H1 (cell line): ENCODE data around the gene HDLBP. TPM values are rescaled to one million over a fixed set of nuclear protein-coding genes. Genes with fewer than 3 reads are reported as not detected.

Source experiments
- CTCF ChIA-PET: fragments of 300-600 bp; sonication (Branson Sonifier 250); formaldehyde crosslinking; loops from one replicate; lab custom pipeline; 2021; ENCODE audit not compliant: partially characterized antibody; lab: Charles Lee
- POLR2A ChIA-PET: fragments of 300-600 bp; sonication (Branson Sonifier 250); formaldehyde crosslinking; loops from one replicate; lab custom pipeline; 2021; ENCODE audit warnings: inconsistent platforms; ENCODE audit not compliant: partially characterized antibody; lab: Charles Lee
- DNase-seq, 2 experiments: peaks; one replicate each; pipeline versions ENCODE4 v3.0.0 to v3.0.0-alpha.2; 2010 to 2022; ENCODE audit warnings: low spot score in 2 of 2, low read depth in 1 of 2, mixed read lengths in 1 of 2
- FAIRE-seq: peaks from 2 replicates; lab custom pipeline; 2011; peaks lifted over from hg19 to GRCh38; lab: Jason Lieb, UNC
- H2AFZ ChIP-seq: 2 replicates; pipeline ENCODE4 v1.8.1; 2012; ENCODE audit warnings: low read length, inconsistent platforms
- H2AK5ac ChIP-seq: 2 replicates; pipeline ENCODE4 v1.6.1; 2013; ENCODE audit warnings: low read depth, low read length
- H2BK120ac ChIP-seq: replicated peaks from 2 replicates; pipeline ENCODE3; 2013; ENCODE audit warnings: low read depth, low read length, inconsistent platforms
- H2BK12ac ChIP-seq: 2 replicates; pipeline ENCODE4 v1.6.1; 2013; ENCODE audit warnings: low read depth, low read length
- H2BK15ac ChIP-seq: 2 replicates; pipeline ENCODE4 v1.6.1; 2013; ENCODE audit warnings: low read length
- H2BK20ac ChIP-seq: 2 replicates; pipeline ENCODE4 v1.6.1; 2013; ENCODE audit warnings: low read length
- H2BK5ac ChIP-seq: 2 replicates; pipeline ENCODE4 v1.6.1; 2013; ENCODE audit warnings: low read depth, low read length
- H3K14ac ChIP-seq: 2 replicates; pipeline ENCODE4 v1.6.1; 2013; ENCODE audit warnings: inconsistent platforms; ENCODE audit not compliant: insufficient read length
- H3K18ac ChIP-seq: 2 replicates; pipeline ENCODE4 v1.6.1; 2013; ENCODE audit warnings: low read length; ENCODE audit errors: extremely low read depth
- H3K23ac ChIP-seq: 2 replicates; pipeline ENCODE4 v1.6.1; 2013; ENCODE audit warnings: inconsistent platforms; ENCODE audit not compliant: insufficient read length
- H3K23me2 ChIP-seq: 2 replicates; pipeline ENCODE4 v1.6.1; 2013; ENCODE audit warnings: low read depth, low read length
- H3K27ac ChIP-seq: 2 replicates; pipeline ENCODE4 v1.6.1; 2011; ENCODE audit warnings: low read depth, low read length, inconsistent platforms
- H3K27me3 ChIP-seq, 4 experiments: replicated peaks in 1 of 4; 1 replicate in 1 of 4; 2 replicates in 3 of 4; pipeline versions ENCODE4 v1.6.1 to v1.8.1; 2011 to 2013; ENCODE audit warnings: low read length in 3 of 4, mild to moderate bottlenecking in 3 of 4, inconsistent platforms in 2 of 4, mixed read lengths in 2 of 4, moderate library complexity in 1 of 4; ENCODE audit not compliant: control insufficient read depth in 3 of 4, insufficient read depth in 3 of 4; ENCODE audit errors: extremely low read depth in 1 of 4
- H3K36me3 ChIP-seq, 4 experiments: 2 replicates each; pipeline versions ENCODE4 v1.6.1 to v1.8.1; 2011 to 2013; ENCODE audit warnings: mild to moderate bottlenecking in 4 of 4, low read length in 3 of 4, moderate library complexity in 2 of 4, control low read depth in 1 of 4, inconsistent platforms in 1 of 4; ENCODE audit not compliant: insufficient read depth in 4 of 4, control insufficient read depth in 2 of 4
- H3K4ac ChIP-seq: replicated peaks from 2 replicates; pipeline ENCODE3; 2013; ENCODE audit warnings: low read length, low read depth, mixed read lengths, inconsistent platforms; ENCODE audit not compliant: insufficient read length
- H3K4me1 ChIP-seq, 4 experiments: replicated peaks in 1 of 4; 1 replicate in 1 of 4; 2 replicates in 3 of 4; pipeline versions ENCODE4 v1.6.1 to v1.8.1; 2011 to 2013; ENCODE audit warnings: low read length in 3 of 4, inconsistent platforms in 2 of 4, mixed read lengths in 1 of 4; ENCODE audit not compliant: insufficient read depth in 4 of 4, control insufficient read depth in 3 of 4
- H3K4me2 ChIP-seq, 2 experiments: 2 replicates each; pipeline versions ENCODE4 v1.6.1 to v1.8.1; 2011 to 2013; ENCODE audit warnings: low read depth in 2 of 2, low read length in 2 of 2, control low read depth in 1 of 2, inconsistent platforms in 1 of 2, mild to moderate bottlenecking in 1 of 2; ENCODE audit not compliant: insufficient read depth in 1 of 2
- H3K4me3 ChIP-seq, 4 experiments: fragments of 200-600, 300-600 bp in 1 of 4; sonication (generic), shearing (Covaris generic), sonication (Bioruptor Twin) in 1 of 4; 2 replicates each; pipeline versions ENCODE4 v1.5.1 to v1.8.1; 2011 to 2016; ENCODE audit warnings: low read length in 4 of 4, low read depth in 3 of 4, control low read depth in 2 of 4, inconsistent platforms in 2 of 4, mild to moderate bottlenecking in 2 of 4, mixed read lengths in 1 of 4, moderate library complexity in 1 of 4; ENCODE audit not compliant: insufficient read depth in 2 of 4; ENCODE audit errors: extremely low read depth in 1 of 4
- H3K56ac ChIP-seq: replicated peaks from 2 replicates; pipeline ENCODE3; 2013; ENCODE audit warnings: low read depth, mild to moderate bottlenecking, mixed read lengths, low read length, inconsistent platforms; ENCODE audit not compliant: insufficient read length
- H3K79me1 ChIP-seq: 2 replicates; pipeline ENCODE4 v1.6.1; 2013; ENCODE audit warnings: low read depth, low read length, control low read depth
- H3K79me2 ChIP-seq, 2 experiments: 2 replicates each; pipeline versions ENCODE4 v1.6.1 to v1.8.1; 2012 to 2013; ENCODE audit warnings: low read length in 2 of 2, mild to moderate bottlenecking in 2 of 2, inconsistent platforms in 1 of 2; ENCODE audit not compliant: insufficient read depth in 2 of 2, control insufficient read depth in 1 of 2
- H3K9ac ChIP-seq, 4 experiments: replicated peaks in 1 of 4; 1 replicate in 1 of 4; 2 replicates in 3 of 4; pipeline versions ENCODE4 v1.6.1 to v1.8.1; 2011 to 2013; ENCODE audit warnings: low read depth in 3 of 4, low read length in 3 of 4, control low read depth in 2 of 4, mild to moderate bottlenecking in 2 of 4, moderate library complexity in 2 of 4, inconsistent platforms in 1 of 4; ENCODE audit errors: extremely low read depth in 1 of 4
- H3K9me3 ChIP-seq, 2 experiments: 2 replicates each; pipeline versions ENCODE4 v1.6.1 to v1.8.1; 2012 to 2013; ENCODE audit warnings: mild to moderate bottlenecking in 2 of 2, moderate library complexity in 2 of 2, control low read depth in 1 of 2, inconsistent platforms in 1 of 2, low read depth in 1 of 2, low read length in 1 of 2, mixed read lengths in 1 of 2; ENCODE audit not compliant: insufficient read depth in 2 of 2
- H4K20me1 ChIP-seq, 2 experiments: replicated peaks in 1 of 2; 2 replicates each; pipeline versions ENCODE3 to v1.8.1; 2011 to 2013; ENCODE audit warnings: inconsistent platforms in 2 of 2, low read length in 2 of 2, mild to moderate bottlenecking in 1 of 2; ENCODE audit not compliant: insufficient read depth in 2 of 2, control insufficient read depth in 1 of 2
- H4K5ac ChIP-seq: 2 replicates; pipeline ENCODE4 v1.6.1; 2013; ENCODE audit warnings: low read length, low read depth, mixed read lengths, inconsistent platforms; ENCODE audit not compliant: insufficient read length
- H4K8ac ChIP-seq: 2 replicates; pipeline ENCODE4 v1.8.0; 2013; ENCODE audit warnings: mild to moderate bottlenecking, moderate library complexity, low read length, inconsistent platforms; ENCODE audit not compliant: insufficient read depth; ENCODE audit errors: extremely low read depth
- H4K91ac ChIP-seq: replicated peaks from 2 replicates; pipeline ENCODE3; 2013; ENCODE audit warnings: low read length, mixed read lengths, inconsistent platforms; ENCODE audit not compliant: insufficient read length
- GABPA ChIP-seq: IDR thresholded peaks from 2 replicates; pipeline ENCODE4 v1.6.1; 2011; ENCODE audit warnings: mild to moderate bottlenecking, low read length, moderate library complexity, borderline replicate concordance; ENCODE audit not compliant: insufficient read depth
- JUND ChIP-seq: IDR thresholded peaks from 2 replicates; pipeline ENCODE4 v1.6.1; 2011; ENCODE audit warnings: mild to moderate bottlenecking, improper control_type of control experiment, low read length
- KDM4A ChIP-seq: IDR thresholded peaks from one replicate; pipeline ENCODE4 v1.7.1; 2012; ENCODE audit warnings: low read depth, mild to moderate bottlenecking, moderate library complexity, low read length, inconsistent platforms; ENCODE audit not compliant: severe bottlenecking
- SIRT6 ChIP-seq: IDR thresholded peaks from one replicate; pipeline ENCODE4 v1.7.1; 2012; ENCODE audit warnings: low read length, inconsistent platforms
- ZNF274 ChIP-seq: IDR thresholded peaks from 2 replicates; pipeline ENCODE4 v1.7.0; 2012; ENCODE audit warnings: low read length, borderline replicate concordance; ENCODE audit errors: extremely low read depth
- WGBS, 2 experiments: shearing (Covaris generic) in 1 of 2; methylation state at CpG; one replicate each; pipeline versions ENCODE4 v1.1.6 to v1.1.7; 2013 to 2015; ENCODE audit warnings: low lambda C conversion rate in 2 of 2, mixed read lengths in 2 of 2, inconsistent platforms in 1 of 2, low coverage in 1 of 2, missing lambda C conversion rate in 1 of 2; ENCODE audit not compliant: insufficient replicate concordance in 2 of 2, insufficient coverage in 1 of 2, insufficient read length in 1 of 2; ENCODE audit errors: extremely low coverage in 1 of 2, missing lambda C conversion rate in 1 of 2; 5-methylcytosine and 5-hydroxymethylcytosine counted together
- polyA plus RNA-seq, 7 experiments: library from polyadenylated mRNA; depleted of rRNA in 3 of 7; stranded (reverse) in 5 of 7; unstranded in 2 of 7; fragments of >200 nt in 5 of 7; fragments of 200-250 nt in 2 of 7; gene quantifications; 1 replicate in 5 of 7; 2 replicates in 1 of 7; 4 replicates in 1 of 7; pipeline versions ENCODE4 v1.2.1 to v1.2.3, GENCODE V29; 2011 to 2013; ENCODE audit warnings: missing spikeins in 2 of 7, mixed read lengths in 2 of 7
- total RNA-seq: library from RNA; stranded (reverse); fragmentation: NEBNext Ultra II Directional; extraction: Animal tissue kit (Norgen Biotek cat#: 25700); gene quantifications from 2 replicates; pipeline ENCODE4 v1.2.1, GENCODE V29; 2021

Gene HDLBP
- total and polyA plus RNA-seq, 2 of the 8 experiments (the other 6 are each of a cell fraction or from before 2014, with no cell fraction given), result 185 to 360 TPM

- Histone ChIP-seq H3K4ac (no peak overlapping the region), H2AFZ (no peak overlapping the region), H3K18ac (no peak overlapping the region), H3K27ac (no peak overlapping the region), H3K9me3 (no peaks in the 10 kb centered on the region), H3K4me1 (no peaks in the 10 kb centered on the region), H3K4me3 (no peak overlapping the region), H3K56ac (no peak overlapping the region), H3K23me2 (no peaks in the 10 kb centered on the region), H4K8ac (no peak overlapping the region; the same call in 1 of the 2 replicates), H2BK5ac (no peak overlapping the region), H4K20me1 (peaks cover 7 to 24% of the 10 kb centered on the region in 2 experiments), H2BK120ac (no peak overlapping the region), H2AK5ac (no peak overlapping the region), H4K91ac (no peak overlapping the region), H2BK20ac (no peak overlapping the region), H3K23ac (no peak overlapping the region), H4K5ac (no peak overlapping the region), H2BK12ac (no peak overlapping the region), H3K4me2 (no peak overlapping the region), H3K14ac (no peak overlapping the region), H3K9ac (no peak overlapping the region), H2BK15ac (no peak overlapping the region), H3K27me3 (no peaks in the 10 kb centered on the region), H3K36me3 (peaks cover 38 to 90% (median 81%) of the 10 kb centered on the region in 4 experiments), H3K79me1 (no peaks in the 10 kb centered on the region; the same call in 1 of the 2 replicates), H3K79me2 (no peaks in the 10 kb centered on the region)
- TF ChIP-seq ZNF274 (no peak), KDM4A (no peak), SIRT6 (no peak), GABPA (no peak), JUND (no peak)
- ChIA-PET POLR2A (no interaction called here), CTCF (interaction anchor here (1.0 kb wide), 1 partner anchor 73 kb away, joined by 3 read pairs; no protein-coding TSS in a partner anchor)
- FAIRE-seq (no peak), DNase-seq (no peak)
- WGBS, 2 experiments, result 95% methylated on average over 5 of the region's 6 CpGs; no CpG with 5 or more reads in 1 of the 2 experiments
Measured at GRCh38 chr2:241237047-241237446, 78.4 kb downstream of the HDLBP start.
